Stimulated activated CD8-positive, alpha-beta memory T cell treated with anti-CD3 and anti-CD28 coated beads, Interleukin-15, amount 100 ng/mL, for 1 hour (primary cell): ENCODE measurements around the gene KNDC1.
"Not testable (repeated sequence)": the region's sequence is repeated elsewhere in the genome, so short reads cannot be mapped to it uniquely, and the experiment has no call there.

Experiments used
- DNase-seq: peaks from one replicate; pipeline ENCODE4 v3.0.0-alpha.2; 2020; ENCODE audit warnings: low read depth

The KNDC1 gene

GRCh38 chr10:133141144-133141957 lies 18.7 kb upstream of the KNDC1 start:
- no peak for DNase-seq

- no peak for DNase-seq
These were observed 18.1 kb upstream of the KNDC1 start for GRCh38 chr10:133141958-133142340.

DNA sequence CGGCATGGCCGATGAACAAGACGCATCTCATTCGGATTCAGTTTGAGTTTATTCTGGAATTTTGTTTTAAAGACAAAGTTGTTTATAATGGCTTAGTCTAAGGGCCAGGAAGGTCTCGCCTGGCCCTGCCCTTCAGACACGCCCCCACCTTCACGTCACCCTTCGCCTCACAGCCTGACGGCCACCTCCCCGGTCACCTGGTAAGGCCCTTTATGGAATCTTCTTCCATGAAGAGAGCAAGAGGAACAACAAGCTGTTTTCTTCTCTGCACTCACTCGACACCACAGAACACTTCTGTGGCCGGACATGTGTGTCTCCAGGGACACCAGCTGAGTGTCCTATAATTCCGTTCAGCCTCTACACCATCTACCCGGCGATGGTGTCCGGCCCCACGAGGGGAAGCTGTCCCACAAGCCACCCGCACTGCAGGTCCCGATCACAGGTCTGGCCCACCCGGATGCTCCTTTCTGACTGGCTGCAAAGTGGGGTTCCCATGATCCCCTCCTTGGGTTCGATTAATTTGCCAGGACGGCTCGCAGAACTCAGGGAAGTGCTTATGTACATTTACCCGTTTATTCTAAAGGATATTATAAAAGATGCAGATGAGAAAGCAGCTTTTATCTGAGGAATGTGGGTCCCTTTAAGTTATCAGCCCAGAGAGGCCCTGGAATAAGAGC lies 17.4 kb upstream of the KNDC1 start:
- DNase-seq, result no peak

DNA sequence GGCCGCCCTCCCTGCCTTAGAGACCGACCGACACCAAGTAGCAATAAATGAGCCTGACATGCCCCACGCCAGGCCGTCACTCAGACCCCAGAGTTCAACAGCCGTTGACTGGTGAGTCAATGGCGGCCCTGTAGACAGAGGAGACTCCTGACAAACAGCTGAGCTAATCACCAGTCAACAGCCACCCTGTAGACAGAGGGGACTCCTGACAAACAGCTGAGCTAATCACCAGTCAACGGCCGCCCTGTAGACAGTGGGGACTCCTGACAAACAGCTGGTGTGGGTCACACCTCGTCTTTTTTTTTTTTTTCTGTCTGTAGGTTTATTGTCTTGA lies 16.9 kb upstream of the KNDC1 start:
- DNase-seq, result no peak

- no peak for DNase-seq
These were observed 16.5 kb upstream of the KNDC1 start for GRCh38 chr10:133143546-133143945.

- DNase-seq, result no peak
These were observed 15.2 kb upstream of the KNDC1 start for GRCh38 chr10:133144771-133145170.

DNA sequence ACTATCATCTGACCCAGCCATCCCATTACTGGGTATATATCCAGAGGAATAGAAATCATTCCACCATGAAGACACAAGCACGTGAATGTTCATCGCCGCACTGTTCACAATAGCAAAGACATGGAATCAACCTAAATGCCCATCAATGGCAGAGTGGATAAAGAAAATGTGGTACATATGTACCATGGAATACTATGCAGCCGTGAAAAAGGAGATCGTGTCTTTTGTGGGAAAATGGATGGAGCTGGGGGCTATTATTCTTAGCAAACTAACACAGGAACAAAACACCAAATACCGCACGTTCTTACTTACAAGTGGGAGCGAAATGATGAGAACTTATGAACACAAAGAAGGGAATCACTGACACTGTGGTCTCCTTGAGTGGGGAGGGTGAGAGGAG lies 9.8 kb upstream of the KNDC1 start:
- DNase-seq, result no peak

DNA sequence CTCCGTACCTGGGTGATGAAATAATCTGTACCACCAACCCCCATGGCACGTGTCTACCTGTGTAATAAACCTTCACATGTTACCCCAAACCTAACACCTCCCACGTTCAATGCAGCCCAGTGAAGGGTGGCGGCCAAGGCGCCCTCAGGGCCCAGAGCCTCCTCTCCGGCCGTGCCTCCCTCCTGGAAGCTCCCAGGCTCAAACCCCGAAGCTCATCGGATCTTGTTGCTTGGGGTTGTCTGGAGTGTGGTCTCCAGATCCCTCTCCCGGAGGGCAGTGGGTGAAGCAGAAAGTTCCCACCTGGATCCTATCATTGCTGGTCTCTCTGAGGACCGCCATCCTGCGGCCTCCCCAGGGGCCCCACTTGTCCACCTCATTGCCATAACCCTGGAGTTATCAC lies 9.4 kb upstream of the KNDC1 start:
- no peak for DNase-seq

GRCh38 chr10:133151071-133151470 lies 8.9 kb upstream of the KNDC1 start:
- not testable (repeated sequence) for DNase-seq

- no peak for DNase-seq
These were observed 8.5 kb upstream of the KNDC1 start for GRCh38 chr10:133151543-133151972.

- DNase-seq, result no peak
These were observed 5.6 kb upstream of the KNDC1 start for GRCh38 chr10:133154411-133154810.

DNA sequence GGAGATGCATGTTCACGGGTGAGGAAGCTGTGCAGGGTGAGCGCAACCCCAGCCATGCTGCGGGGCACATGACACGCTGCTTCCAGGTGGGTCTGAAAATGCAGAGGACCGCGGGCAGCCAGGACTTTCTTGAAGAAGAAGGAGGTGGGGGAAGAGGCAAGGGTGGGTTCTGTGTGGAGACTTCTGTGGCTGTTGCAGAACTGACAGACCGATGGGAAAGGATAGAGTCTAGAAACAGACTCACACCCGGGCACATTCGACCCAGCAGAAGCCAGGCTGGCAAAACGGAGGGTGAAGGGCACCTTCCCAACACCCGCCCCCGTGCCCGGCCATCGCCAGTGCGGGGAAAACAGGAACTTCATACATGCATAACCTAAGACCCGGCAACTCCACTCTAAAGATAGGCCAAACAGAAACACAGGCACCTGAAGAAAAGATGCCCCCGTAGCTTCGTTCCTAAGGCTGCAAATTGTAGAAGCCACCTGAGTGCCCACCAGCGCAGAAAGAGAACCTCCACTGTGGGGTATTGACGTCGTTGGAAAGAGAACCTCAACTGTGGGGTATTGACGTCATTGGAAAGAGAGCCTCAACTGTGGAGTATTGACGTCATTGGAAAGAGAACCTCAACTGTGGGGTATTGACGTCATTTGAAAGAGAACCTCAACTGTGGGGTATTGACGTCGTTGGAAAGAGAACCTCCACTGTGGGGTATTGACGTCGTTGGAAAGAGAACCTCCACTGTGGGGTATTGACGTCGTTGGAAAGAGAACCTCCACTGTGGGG lies 4.8 kb upstream of the KNDC1 start:
- DNase-seq, result no peak

- no peak for DNase-seq
These were observed 3.1 kb upstream of the KNDC1 start for GRCh38 chr10:133156674-133157579.

GRCh38 chr10:133157662-133158436 lies 2.2 kb upstream of the KNDC1 start:
- no peak for DNase-seq

- no peak for DNase-seq
These were observed 1.6 kb upstream of the KNDC1 start for GRCh38 chr10:133158437-133158755.

DNA sequence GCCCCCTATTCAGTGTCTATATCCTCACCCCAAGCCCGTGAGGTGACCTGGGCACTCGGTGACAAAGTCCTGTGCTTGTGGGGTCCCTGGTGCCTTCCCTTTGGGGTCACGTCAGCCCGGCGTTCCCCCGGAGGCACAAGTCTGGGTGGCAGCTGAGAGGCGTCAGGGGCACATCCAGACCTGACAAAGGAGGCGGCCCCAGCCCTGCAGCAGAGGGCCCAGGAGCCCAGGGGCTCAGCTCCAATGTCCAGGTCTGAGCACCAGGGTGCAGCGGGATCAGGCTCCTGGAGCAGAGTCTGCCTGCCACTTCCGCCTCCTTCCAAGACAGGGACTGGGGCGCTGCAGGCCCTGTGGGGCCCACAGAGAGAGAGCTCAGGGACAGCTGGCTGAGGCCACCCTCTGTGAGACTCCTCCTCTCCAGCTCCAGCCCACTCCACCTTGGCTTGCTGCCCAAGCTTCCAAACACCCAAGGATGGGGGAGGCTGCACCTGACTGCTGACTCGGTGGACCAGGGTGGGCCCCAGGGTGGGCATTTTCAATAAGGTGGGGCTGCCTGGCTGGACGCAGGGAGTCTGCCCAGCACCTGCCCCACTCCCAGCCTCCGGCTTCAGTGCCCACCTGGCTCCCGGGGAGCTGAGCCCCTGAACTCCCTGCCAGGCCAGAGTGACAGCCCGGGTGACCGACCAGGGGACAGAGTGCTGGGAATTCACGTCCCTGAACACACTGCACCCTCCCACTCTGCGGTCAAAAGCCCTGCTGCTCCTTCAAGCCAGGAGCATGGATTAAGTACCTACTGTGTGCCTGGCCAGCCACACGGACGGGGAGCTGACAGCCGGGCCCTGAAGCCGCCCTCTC lies 1.0 kb upstream of the KNDC1 start:
- no peak for DNase-seq

DNA sequence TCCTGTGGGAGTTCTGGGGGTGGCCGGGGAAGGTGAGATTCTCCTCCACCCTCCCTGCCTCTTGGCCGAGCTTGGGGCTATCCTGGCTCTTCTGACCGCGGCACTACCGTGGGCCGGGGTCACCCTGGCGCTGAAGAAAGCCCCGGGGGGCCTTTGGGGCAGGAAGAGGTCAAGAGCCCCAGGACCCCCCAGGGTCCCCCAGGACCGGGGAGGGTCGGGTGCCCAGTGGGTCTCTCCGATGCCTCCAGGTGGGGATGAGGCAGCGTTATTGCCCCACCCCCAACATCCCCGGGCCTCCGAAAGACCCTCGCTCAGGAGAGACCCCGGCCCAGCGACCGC lies 439 bp upstream of the KNDC1 start:
- no peak for DNase-seq

DNA sequence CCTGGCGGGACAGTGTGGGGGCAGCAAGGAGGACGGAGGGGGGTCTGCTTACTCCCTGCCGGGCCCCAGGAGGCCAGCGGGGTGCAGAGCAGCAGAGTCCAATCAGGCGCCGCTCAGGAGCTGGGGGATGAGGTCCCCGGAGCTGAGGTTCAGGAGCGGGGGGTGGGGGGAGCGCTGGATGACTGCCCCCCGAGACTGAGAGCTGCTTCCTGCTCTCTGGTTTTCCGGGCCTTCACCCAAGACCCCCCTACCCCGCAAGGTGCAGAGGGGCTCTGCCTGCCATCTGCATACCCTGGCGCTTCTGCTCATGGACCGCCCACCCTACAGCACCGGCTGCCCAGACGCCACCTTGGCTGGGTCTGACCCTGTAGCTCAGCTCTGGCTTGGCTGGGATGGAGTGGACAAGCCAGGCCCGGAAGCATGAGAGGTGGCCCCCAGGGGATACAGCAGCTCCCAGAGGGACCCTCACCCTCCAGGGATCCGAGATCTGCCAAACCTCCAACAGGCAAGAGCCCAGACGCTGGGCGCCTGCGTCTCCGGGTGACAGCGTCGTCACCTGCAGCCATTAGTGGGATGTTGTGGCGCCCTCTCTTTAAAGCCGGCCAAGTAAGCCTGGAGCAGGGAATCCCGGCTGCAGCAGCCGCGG lies 930 bp downstream of the KNDC1 start:
- DNase-seq, result no peak

- no peak for DNase-seq
These were observed 1.6 kb downstream of the KNDC1 start for GRCh38 chr10:133161486-133162109.
